Neural cell (in vitro differentiated cells): ENCODE data around the gene CRYZL1. TPM values are rescaled to one million over a fixed set of nuclear protein-coding genes. Genes with fewer than 3 reads are reported as not detected.

Experiments used
- H2AFZ ChIP-seq: fragments of 200-600, 300-800 bp; sonication (generic), shearing (Covaris generic); 2 replicates; pipeline ENCODE4 v1.6.0; 2014; ENCODE audit warnings: low read depth, mild to moderate bottlenecking, antibody characterized with exemption, low read length, moderate library complexity
- H3F3A ChIP-seq: fragments of 200-600 bp; shearing (Covaris generic); 2 replicates; pipeline ENCODE4 v1.6.1; 2016; ENCODE audit warnings: mild to moderate bottlenecking, moderate library complexity, mixed read lengths, antibody characterized with exemption, low read length; ENCODE audit not compliant: insufficient read depth, poor library complexity, severe bottlenecking
- H3K27ac ChIP-seq: fragments of 200-600, 300-800 bp; sonication (generic), shearing (Covaris generic); 2 replicates; pipeline ENCODE4 v1.5.1; 2014; ENCODE audit warnings: mild to moderate bottlenecking, low read length, moderate library complexity
- H3K27me3 ChIP-seq: fragments of 300-800, 200-600 bp; sonication (generic), shearing (Covaris generic); 2 replicates; pipeline ENCODE4 v1.6.0; 2014; ENCODE audit warnings: mild to moderate bottlenecking, low read depth, low read length, moderate library complexity; ENCODE audit not compliant: insufficient read depth
- H3K36me3 ChIP-seq: fragments of 300-800, 200-600 bp; sonication (generic), shearing (Covaris generic); 2 replicates; pipeline ENCODE4 v1.5.1; 2014; ENCODE audit warnings: mild to moderate bottlenecking, antibody characterized with exemption, low read length, moderate library complexity; ENCODE audit not compliant: insufficient read depth
- H3K4me2 ChIP-seq: fragments of 300-800, 200-600 bp; sonication (generic), shearing (Covaris generic); 2 replicates; pipeline ENCODE4 v1.6.0; 2014; ENCODE audit warnings: mild to moderate bottlenecking, low read length
- H3K4me3 ChIP-seq: fragments of 300-800, 200-600 bp; sonication (generic), shearing (Covaris generic); 2 replicates; pipeline ENCODE4 v1.5.1; 2014; ENCODE audit warnings: mild to moderate bottlenecking, low read length, moderate library complexity
- H3K79me2 ChIP-seq: fragments of 200-600 bp; shearing (Covaris generic); replicated peaks from 2 replicates; pipeline ENCODE4 v1.6.0; 2014; ENCODE audit warnings: mild to moderate bottlenecking, low read length, moderate library complexity; ENCODE audit not compliant: insufficient read depth
- H3K9ac ChIP-seq: fragments of 300-800, 200-600 bp; sonication (generic), shearing (Covaris generic); 2 replicates; pipeline ENCODE4 v1.6.1; 2016; ENCODE audit warnings: mild to moderate bottlenecking, low read length, mixed read lengths
- H3K9me2 ChIP-seq: fragments of 200-600 bp; shearing (Covaris generic); 2 replicates; pipeline ENCODE4 v1.6.1; 2016; ENCODE audit warnings: mild to moderate bottlenecking, low read length, mixed read lengths; ENCODE audit not compliant: insufficient read depth
- H3K9me3 ChIP-seq: fragments of 200-600, 300-800 bp; sonication (generic), shearing (Covaris generic); 2 replicates; pipeline ENCODE4 v1.6.1; 2016; ENCODE audit warnings: mild to moderate bottlenecking, mixed run types, low read length, moderate library complexity, mixed read lengths
- H4K20me1 ChIP-seq: fragments of 200-600 bp; shearing (Covaris generic); 2 replicates; pipeline ENCODE4 v1.6.1; 2016; ENCODE audit warnings: mild to moderate bottlenecking, mixed run types; ENCODE audit not compliant: insufficient read depth
- CTCF ChIP-seq: fragments of 450-650 bp; IDR thresholded peaks from 2 replicates; pipeline ENCODE4 v1.5.1; 2014; ENCODE audit warnings: antibody characterized with exemption, mild to moderate bottlenecking, moderate library complexity; ENCODE audit not compliant: poor library complexity, severe bottlenecking
- EP300 ChIP-seq: fragments of 450-650 bp; conservative IDR thresholded peaks from 2 replicates; pipeline ENCODE4 v1.6.1; 2014; ENCODE audit warnings: antibody characterized with exemption, mild to moderate bottlenecking, moderate library complexity; ENCODE audit not compliant: poor library complexity, severe bottlenecking
- EZH2 ChIP-seq: fragments of 200-600, 300-800 bp; shearing (Covaris generic), sonication (generic); IDR thresholded peaks from 2 replicates; pipeline ENCODE4 v1.6.1; 2014; ENCODE audit warnings: antibody characterized with exemption, low read length, borderline replicate concordance, mild to moderate bottlenecking; ENCODE audit not compliant: insufficient read depth, poor library complexity, severe bottlenecking
- MXI1 ChIP-seq: fragments of 450-650 bp; conservative IDR thresholded peaks from 2 replicates; pipeline ENCODE4 v1.6.1; 2014; ENCODE audit warnings: antibody characterized with exemption, mild to moderate bottlenecking; ENCODE audit not compliant: poor library complexity, severe bottlenecking
- POLR2AphosphoS5 ChIP-seq: IDR thresholded peaks from 2 replicates; pipeline ENCODE4 v1.6.1; 2012
- REST ChIP-seq: IDR thresholded peaks from 2 replicates; pipeline ENCODE4 v1.6.1; 2012; ENCODE audit warnings: borderline replicate concordance
- SMC3 ChIP-seq: fragments of 450-650 bp; conservative IDR thresholded peaks from 2 replicates; pipeline ENCODE4 v1.6.1; 2014; ENCODE audit warnings: antibody characterized with exemption, mild to moderate bottlenecking, moderate library complexity; ENCODE audit not compliant: poor library complexity
- TAF1 ChIP-seq: IDR thresholded peaks from 2 replicates; pipeline ENCODE4 v1.6.1; 2012; ENCODE audit warnings: low read depth
- polyA plus RNA-seq: library from polyadenylated mRNA; depleted of rRNA; stranded (reverse); fragments of >200 nt; gene quantifications from 2 replicates; pipeline ENCODE4 v1.2.3, GENCODE V29; 2014

The CRYZL1 gene
- polyA plus RNA-seq, 1 donor from 2014 or later: 54.3 TPM

- Histone ChIP-seq H3K4me3 (no peak overlapping the region), H3K27me3 (no peaks in the 10 kb centered on the region), H3K27ac (no peak overlapping the region), H3F3A (no peaks in the 10 kb centered on the region), H3K9me3 (no peaks in the 10 kb centered on the region), H3K9ac (no peak overlapping the region), H2AFZ (no peak overlapping the region), H3K9me2 (no peaks in the 10 kb centered on the region), H3K79me2 (peaks cover 45% of the 10 kb centered on the region), H4K20me1 (no peaks in the 10 kb centered on the region), H3K4me2 (no peak overlapping the region), H3K36me3 (peaks cover 12% of the 10 kb centered on the region)
- no peak for TF ChIP-seq MXI1
- TF ChIP-seq EZH2: no peak
- TF ChIP-seq SMC3: no peak
- no peak for TF ChIP-seq CTCF
- TF ChIP-seq REST: no peak
- no peak for TF ChIP-seq POLR2AphosphoS5
- no peak for TF ChIP-seq TAF1
- TF ChIP-seq EP300: no peak
Observed at GRCh38 chr21:33558777-33559421, 82.6 kb downstream of the CRYZL1 start.

GRCh38 chr21:33557447-33557846, 84.1 kb downstream of the CRYZL1 start:
- H3K9ac ChIP-seq: no peak overlapping the region
- H3K27ac ChIP-seq: no peak overlapping the region
- H3F3A ChIP-seq: no peaks in the 10 kb centered on the region
- H2AFZ ChIP-seq: no peak overlapping the region
- H3K4me2 ChIP-seq: no peak overlapping the region
- no peaks in the 10 kb centered on the region for H3K9me2 ChIP-seq
- no peaks in the 10 kb centered on the region for H3K27me3 ChIP-seq
- peaks cover 22% of the 10 kb centered on the region for H3K36me3 ChIP-seq
- H4K20me1 ChIP-seq: no peaks in the 10 kb centered on the region
- H3K9me3 ChIP-seq: no peaks in the 10 kb centered on the region
- H3K4me3 ChIP-seq: no peak overlapping the region
- TF ChIP-seq TAF1 (no peak), CTCF (no peak), REST (no peak), POLR2AphosphoS5 (no peak)
- peaks cover 55% of the 10 kb centered on the region for H3K79me2 ChIP-seq
